ENCODE results near the gene ZMIZ1.
"Not testable (repeated sequence)": the region's sequence is repeated elsewhere in the genome, so short reads cannot be mapped to it uniquely, and the experiment has no call there.

The ZMIZ1 gene

DNA sequence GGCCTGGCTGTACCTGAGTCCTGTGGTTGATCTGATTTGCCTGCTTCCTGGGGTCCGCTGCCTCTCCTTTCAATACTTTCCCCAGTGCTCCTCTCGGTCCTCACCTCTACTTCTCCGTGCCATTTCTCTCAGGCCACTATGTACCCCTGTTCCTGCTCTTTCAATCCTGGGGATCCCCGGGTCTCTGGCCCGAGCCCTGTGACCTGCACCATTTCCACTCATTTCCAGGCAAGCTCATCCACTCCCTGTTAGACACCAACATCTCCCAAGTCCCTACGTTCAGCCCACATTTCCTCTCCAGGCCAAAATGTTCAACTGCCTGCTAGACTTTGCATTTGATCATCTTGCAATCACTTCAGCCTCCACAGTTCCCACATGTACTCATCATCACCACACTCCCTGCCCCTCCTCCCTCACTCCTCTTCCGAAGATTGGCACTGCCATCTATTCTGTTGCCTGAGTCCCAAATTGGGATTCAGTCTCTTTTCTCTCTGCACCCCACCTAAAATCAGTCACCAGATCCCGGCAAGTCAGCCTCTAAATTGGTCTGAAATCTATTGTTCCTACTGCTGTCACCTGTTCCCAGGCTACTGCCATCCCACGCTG, 34.4 kb upstream of the ZMIZ1 start:
- DNase-seq = no peak

DNA sequence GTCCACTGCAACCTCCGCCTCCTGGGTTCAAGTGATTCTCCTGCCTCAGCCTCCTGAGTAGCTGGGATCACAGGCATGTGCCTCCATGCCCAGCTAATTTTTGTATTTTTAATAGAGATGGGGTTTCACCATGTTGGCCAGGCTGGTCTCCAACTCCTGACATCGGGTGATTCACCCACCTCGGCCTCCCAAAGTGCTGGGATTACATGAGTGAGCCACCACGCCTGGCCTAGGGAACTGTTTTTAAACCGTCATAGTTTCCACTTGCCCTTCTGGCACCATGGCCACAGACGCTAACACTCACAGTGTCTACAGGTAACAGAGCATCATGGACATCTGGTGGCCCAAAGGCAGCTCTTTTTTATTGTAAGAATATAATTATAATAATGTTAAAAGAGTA, 32.4 kb upstream of the ZMIZ1 start:
- not testable (repeated sequence) for DNase-seq

DNA sequence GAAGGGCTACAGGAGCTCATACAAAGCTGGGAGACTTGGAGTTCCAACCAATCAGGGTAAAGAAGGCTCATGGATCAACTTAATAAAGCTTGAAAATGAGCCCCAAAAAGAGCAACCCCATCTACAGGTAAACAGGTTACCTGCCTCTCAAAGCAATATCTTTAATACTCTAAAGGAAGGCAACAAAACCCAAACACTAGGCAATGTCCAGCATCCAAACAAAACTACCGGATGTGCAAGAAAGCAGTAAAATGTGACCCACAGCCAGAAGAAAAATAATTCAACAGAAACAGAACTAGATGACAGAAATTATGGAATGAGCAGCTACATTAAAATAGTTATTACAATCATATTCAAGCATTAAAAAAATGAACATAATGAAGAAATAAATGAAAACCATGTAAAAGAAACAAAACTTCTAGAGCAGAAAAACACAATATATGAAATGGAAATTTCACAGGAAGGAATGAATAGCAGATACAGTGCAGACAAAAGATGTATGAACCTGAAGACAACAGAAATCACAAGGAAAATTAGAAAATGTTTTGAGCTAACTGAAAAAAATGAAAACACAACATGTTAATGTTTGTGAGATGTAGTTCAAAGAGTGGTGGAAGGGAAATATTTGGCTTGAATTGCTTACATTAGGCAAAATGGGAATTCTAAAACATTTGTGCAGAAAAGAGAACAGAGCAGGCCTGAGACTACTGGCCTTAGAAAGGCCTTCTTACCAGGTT, 30.5 kb upstream of the ZMIZ1 start:
- no peak for DNase-seq

DNA sequence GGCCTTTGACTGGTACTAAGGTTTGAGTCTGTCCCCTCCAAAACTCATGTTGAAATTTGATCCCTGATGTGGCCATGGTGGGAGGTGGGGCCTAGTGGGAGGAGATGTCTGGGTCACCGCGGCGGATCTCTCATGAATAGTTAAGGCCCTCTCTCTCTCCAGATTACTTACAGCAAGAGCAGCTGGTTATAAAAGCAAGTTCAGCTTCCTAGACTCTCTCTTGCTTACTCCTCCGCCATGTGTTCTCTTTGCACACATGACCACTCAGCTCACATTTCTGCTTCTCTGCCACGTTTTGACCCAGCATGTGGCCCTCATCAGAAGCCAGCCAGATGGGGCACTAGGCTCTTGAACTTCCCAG, 29.9 kb upstream of the ZMIZ1 start:
- DNase-seq = peak; percentile 14

DNA sequence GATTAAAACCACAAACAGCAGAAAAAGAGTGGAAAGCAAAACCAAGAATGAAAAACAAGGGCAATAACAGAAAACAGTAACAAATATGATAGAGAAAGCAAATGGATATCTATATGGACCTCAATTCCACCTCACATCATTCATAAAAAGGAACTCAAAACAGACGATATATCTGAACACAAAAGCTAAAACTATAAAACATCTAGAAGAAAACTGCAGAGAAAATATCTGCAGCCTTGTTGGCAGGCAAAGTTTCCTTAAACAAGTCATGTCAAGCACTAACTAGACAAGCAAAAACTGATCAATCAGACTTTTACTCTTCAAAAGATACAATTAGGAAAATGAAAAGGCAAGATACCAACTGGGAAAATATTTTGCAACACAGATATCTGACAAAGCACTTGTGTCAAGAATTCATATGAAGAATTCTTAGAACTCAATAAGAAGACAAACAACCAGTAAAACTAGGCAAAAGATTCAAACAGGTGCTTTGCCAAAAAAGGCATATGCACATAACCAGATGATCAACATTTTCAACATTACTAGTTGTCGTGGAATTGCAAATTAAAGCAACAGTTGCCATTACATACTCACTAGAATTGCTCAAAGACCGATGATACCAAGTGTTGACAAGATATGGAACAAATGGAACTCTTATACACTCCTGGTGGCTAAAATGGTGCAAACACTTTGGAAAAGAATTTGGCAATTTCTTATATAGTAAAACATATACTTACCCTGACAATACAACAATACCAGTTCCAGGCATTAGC, 25.9 kb upstream of the ZMIZ1 start:
- no peak for DNase-seq

DNA sequence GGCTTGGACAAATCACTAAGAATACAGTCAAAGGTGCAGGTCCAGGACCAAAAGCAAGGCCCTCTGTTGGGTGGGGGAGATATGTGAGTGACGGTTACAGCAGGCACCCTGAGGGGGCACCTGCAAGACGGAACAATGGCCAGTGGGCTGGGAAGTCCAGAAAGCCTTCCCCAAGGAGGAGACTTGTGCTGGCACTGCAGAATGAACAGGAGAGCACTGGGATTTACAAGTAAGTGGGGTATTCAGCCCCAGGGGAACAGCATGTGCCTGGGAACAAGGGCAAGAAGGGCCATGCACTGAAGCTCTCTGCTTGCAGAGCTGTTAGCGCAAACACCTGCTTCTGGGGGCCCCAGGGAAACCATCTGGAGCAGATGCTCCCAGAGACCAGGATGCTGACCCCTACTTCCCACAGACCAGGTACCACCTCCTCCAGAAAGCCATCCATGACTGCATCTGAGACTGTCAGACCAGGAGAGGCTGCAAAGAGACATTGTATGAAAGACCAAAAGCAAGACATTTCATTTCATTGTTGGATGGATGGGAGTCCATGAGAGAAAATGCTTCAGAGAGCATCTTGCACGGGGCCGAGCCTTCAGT, 24.6 kb upstream of the ZMIZ1 start:
- no peak for DNase-seq

DNA sequence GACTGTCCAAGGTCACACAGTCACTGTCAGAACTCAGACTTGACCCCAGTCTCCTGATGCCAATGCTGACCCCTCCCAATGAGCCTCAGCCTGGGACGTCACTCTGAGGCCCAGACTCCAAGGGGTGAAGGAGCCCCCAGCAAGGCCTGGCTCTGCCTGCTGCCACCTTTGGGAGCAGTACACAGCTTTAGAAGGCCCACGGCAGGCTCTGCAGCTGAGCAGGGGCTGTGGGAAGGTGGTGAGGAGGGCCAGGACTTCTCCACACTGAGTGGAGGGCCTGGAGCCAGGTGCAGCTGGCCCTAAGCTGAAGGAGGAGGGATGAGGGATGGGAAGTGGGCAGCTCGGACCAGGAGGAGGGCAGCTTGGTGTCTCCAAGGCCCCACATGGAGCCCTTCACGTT, 23.9 kb upstream of the ZMIZ1 start:
- no peak for DNase-seq

DNA sequence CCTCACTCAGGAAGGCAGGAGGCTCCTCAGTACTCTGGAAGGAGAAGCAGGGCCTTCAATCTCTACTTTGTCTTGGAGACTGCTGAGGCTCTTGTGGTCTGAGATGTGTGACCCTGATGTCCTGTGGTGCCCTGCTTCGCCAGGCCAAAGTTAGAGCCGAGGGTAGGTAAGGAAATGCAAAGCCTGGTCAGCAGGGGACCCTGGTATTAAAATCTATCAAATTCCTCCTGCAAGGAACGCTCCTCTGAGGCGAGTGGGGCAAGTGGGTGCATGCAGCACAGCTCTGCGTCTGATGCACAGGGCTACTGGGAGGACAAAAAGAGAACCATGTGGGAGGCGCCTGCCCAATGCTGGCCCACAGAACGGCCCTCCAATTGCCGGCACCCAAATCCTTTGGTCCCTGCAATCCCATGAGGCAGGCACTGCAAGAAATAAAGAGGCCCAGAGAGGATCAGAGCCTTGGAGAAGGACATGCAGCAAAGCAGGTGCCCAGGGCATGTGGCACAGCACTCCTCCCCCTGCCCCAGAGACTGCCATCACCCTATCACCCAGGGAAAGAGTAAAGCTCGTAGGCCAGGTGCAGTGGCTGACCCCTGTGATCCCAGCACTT, 23.1 kb upstream of the ZMIZ1 start:
- DNase-seq = no peak

DNA sequence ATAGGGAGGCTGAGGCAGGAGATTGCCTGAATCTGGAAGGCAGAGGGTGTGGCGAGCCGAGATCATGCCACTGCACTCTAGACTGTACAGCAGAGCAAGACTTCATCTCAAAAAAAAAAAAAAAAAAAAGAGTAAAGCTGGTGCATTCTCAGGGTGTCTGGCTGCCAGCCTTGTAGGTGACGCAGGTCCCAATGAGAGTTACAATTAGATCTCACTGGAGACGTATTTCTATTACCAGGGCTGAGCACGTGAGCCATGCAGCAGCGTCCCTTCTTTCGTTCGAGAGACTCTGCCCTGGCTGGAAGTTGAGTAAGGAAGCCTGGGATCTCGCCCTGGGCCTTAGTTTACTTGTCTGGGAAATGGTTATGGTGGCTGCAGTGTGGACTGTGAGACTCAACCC, 22.4 kb upstream of the ZMIZ1 start:
- DNase-seq = no peak

DNA sequence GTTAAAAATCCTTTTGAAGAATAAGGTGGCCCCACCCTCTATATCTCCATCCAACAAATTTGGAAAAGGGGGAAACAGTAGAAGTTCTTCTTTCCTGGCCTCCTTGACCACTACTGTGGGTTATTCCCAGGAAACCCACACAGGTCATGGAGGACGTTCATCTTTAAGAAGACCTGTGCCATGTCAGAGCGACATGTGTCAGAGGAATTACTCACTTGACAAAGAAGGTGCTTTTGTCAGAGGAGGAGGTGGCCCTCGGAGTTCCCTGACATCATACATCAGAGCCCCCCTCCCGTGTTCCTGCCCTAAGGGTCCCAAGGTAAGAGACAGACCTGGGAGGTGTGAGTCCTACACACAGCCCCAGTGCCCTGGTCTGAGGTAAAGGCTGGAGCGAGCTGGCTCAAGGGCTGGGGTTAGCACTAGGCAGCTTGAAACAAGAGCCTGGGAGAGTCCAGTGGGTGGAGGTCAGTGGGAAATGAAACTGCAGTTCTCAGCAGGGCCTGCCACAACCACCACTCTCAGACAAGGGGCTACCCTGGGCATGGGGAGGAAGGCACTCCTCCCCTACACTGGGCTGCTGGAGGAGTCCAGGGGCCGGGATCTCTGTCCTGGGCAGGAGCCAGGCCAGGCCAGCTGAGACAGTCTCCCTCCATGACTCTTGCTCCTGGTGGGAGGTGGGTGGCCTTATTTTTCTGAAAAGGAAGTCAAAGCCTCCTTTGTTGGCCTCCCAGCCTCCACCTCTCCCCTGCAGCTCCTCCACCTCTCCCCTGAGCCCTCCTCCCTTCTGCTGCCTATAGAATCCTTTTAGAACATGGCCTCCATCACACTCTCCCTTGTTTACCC, 21.8 kb upstream of the ZMIZ1 start:
- no peak for DNase-seq

DNA sequence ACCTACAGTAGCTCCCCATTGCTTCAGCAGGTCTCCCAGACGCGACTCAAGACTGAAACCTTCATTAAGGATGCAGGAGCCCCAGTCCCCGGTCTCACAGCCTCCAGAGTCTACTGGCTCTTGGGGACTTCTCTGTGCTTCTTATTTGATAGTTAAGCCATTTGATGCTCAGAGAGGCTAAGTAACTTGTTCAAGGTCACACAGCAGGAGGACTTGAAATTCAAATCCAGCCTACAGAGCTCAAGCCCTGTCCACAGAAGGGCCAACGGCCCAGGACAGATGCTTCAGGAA, 21.2 kb upstream of the ZMIZ1 start:
- DNase-seq = no peak

DNA sequence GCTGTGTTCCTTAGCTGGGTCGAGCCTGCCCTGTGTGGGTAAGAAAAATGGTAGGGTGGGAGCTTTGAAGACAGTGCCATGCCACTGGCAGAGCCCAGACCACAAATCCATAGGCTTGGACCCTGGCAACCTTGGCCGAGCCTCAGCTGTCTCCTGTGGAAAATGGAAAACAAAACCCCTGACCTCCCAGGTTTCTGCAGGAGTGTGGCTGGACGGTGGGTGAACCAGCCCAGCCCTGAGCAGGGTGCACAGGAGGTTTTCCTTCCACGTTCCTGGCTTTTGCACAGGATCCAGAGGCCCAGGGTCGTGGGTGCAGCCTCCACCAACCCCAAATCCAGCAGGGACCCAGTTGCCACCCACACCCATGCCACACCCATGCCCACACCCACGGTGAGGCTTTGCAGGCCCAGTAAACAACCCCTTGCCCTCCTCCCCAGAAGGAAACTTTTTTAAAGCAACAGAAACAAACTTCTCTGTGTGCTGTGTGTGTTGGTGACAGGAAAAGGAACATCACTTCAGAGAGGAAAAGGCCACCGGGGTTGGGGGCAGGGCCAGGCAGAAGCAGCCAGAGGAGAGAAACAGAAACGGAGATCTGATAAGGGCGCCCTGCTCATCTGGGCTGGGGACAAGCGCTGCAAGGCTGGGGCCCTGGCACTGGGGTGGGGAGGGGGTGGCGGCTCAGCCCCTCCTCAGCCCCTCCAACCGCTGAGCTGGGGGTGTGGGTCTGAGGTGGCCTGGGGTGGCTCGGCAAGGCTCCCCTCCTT, 20.7 kb upstream of the ZMIZ1 start:
- DNase-seq = no peak

DNA sequence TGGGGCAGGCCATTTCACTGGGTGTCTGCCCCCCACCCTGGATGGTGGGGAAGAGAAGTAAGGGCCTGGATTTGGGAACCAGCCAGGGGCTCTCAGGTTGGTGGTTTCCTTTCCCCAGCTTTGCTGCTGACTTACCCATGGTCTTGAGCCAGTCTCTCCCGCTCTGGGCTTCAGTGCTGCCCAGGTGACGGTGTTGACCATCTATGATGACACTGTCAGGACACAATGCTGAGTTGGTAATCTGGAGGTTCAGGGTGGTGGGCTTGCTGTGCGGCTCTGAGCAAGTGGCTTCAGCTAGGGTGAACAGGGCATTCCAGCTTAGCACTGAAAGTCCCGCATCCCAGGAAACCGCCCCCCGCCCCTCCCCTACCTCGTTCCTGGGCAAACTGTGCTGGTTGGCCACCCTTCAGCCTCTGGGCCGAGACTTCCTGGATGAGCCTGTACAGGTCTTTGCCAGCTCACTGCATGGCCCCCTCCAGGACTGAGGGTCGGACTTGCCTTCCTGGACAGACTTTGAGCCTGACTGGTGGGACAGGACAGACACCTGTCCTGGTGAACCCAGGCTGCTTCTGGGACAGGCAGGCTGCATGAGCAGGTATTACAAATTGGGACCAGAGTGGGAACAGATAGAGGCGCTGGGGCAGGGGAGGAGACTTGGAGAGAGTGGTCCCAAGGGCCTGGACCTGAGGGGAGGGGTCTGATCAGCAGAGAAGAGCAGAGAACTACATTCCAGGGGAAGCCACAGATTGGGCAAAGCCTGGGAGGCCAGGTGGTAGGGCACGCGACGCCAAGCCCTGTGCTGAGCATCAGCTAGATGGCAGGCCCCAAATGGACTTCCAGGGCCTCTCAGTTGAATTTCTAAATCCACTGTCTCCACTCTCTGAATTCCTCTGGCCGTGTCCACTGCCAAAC, 19.9 kb upstream of the ZMIZ1 start:
- DNase-seq = no peak

DNA sequence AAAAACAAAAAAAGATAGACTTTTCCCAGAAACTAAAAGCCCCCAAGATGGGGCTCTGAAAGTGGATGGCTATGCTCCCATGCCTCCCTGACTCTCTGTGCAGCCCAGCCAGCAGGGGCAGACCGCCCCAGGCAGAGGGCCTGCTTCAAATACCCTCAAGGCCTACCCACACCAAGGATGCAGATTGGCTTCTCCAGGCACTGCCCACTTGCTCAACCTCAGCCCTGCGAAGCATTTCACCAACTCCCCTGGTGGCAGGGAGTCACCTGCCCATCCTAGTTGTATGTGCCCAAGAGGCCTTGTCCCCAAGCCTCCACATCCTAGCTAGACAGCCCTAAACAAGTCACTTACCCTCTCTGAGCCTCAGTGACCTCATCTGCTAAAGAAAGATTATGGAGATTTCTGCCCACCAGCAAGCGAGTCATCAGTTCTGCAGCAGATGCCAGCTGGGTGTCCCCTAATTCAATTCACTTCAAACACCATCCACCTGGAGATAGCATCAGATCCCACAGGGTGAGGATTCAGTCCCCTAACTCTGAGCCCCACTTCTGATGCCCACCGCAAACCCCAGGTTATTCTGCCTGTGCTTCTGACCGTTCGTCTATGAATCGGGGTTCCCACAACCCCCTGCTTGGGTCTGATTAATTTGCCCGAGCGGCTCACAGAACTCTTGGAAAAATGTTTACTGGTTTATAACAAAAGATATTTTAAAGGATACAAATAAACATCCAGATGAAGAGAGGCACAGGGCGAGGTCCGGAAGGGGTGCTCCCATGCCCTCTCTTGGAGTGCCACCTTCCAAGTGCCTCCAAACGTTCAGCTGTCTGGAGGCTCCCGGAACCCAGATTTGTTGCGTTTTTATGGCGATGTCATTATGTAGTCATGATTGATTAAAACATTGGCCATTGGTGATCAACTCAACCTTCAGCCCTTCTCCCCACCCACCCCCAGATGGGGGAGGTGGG, 18.6 kb upstream of the ZMIZ1 start:
- no peak for DNase-seq

DNA sequence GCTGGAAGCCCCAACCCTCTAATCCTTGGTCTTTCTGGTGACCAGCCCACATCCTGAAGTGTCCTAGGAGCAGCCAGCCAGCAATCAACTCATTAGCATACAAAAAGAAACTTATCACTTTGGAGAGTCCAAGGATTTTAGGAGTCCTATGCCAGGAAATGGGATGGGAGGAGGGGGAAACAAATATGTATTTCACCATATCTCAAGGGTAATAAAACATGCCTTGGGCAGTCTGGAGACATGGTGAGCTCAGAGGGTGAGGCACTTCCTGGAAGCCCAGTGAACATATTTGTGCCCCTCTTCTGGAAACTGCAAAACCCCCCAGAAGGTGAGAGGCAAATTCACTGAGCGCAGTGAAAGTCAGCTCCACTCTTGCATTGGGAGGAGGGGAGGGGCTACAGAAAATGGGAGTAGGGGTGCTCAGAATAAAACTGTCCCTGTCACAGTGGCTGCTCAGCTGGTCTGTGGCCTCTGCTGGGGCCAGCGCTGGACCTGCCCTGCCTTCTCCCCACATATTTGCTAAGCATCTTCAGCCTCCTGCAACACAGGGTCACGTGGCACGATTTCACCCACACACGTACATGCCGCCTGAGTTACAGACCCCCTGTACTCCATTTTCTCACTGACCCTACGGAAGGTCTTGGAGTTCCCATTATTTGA, 17.7 kb upstream of the ZMIZ1 start:
- DNase-seq = no peak

DNA sequence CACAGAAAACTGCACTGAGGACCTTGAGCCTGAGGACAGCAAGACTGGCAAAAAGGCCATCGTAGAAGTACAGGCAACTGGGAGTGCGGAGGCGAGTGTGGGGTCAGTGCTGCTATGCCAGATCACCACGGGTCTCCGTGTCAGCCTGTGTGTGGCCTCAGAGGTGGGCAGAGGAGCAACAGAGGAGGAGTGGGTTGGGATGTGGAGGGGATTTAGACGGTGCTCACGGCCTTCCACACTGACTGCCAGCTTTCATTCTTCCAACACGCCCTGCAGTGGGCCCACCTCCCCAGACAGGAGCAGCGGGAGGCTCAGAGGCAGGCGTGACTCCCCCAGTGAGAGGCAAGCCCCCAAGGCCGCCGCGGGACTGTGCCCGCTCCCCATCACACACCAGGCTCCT, 17.0 kb upstream of the ZMIZ1 start:
- DNase-seq = no peak

DNA sequence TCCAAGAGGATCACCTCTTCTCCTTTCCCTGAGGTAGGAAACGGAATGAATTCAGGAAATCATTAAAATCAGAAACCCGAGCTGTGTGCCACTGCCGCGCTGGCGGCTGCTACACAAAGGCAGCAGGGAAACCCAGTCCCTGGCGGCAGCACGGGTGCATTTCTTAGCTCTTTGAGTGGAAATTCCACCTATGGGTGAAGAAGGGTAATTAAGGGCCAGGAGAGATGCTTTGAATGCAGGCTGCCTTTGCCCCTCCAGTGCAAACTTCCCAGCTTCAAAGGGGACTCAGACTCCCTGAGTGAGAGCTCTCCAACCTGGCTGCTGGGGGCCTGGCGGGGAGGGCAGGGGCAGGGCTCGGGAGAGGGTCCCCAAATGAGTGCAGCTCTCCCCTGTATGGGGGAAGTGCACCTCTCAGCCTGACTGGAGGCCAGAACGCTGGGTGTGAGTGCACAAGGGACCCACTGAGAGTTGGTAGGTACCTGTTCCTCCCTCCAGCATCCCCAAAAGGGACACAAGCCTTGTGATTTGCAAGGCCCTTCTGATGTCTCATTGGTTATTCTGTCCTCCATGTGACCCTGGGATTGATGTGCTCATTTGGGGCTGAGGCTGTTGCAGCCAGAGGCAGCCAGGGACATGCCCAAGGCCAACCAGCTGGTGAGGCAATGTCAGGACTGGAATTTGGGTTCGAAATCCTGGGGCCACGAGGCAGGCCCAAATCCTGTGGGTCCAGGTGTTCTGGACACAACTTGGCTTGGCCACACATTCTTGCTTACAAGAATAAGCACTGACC, 16.3 kb upstream of the ZMIZ1 start:
- DNase-seq = no peak

DNA sequence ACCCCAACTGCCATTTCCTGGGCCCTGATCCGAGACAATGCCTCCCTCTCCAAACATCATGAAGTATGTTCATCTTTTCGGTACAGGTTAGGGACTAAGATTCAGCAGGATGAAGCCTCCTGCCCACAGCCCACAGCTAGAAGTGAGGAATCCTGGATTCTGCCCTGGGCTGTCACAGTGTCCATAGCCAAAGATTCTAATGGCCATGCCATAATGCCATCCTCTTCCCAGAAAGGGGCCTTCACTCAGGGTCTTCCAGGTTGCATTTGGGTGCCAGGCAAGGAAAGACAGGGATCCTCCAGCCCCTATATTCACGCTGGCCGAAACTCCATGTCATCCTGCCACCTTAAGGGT, 15.7 kb upstream of the ZMIZ1 start:
- DNase-seq = no peak
